GM12878 (cell line): ENCODE measurements around the gene CRELD2. TPM values are rescaled to one million over a fixed set of nuclear protein-coding genes. Genes with fewer than 3 reads are reported as not detected.
A peak's percentile ranks its signal among the peaks of the same experiment; 100 is the strongest.

Source experiments
- BRCA1 ChIP-seq: IDR thresholded peaks from 2 replicates; pipeline ENCODE4 v1.6.1; 2011; ENCODE audit warnings: low read depth, low read length, improper control_type of control experiment
- CHD1 ChIP-seq: IDR thresholded peaks from 2 replicates; pipeline ENCODE4 v1.6.1; 2012; ENCODE audit warnings: low read depth, low read length, improper control_type of control experiment
- DPF2 ChIP-seq: fragments of 450-650 bp; IDR thresholded peaks from 2 replicates; pipeline ENCODE4 v1.6.1; 2017; ENCODE audit warnings: mild to moderate bottlenecking
- EED ChIP-seq: sonication (generic); IDR thresholded peaks from 2 replicates; pipeline ENCODE4 v1.6.1; 2016; ENCODE audit warnings: antibody characterized with exemption, low read depth
- FOS ChIP-seq: IDR thresholded peaks from 3 replicates; pipeline ENCODE4 v1.6.1; 2011; ENCODE audit warnings: borderline replicate concordance; ENCODE audit not compliant: insufficient read length; ENCODE audit errors: extremely low read depth
- FOXK2 ChIP-seq: fragments of 450-650 bp; IDR thresholded peaks from 2 replicates; pipeline ENCODE4 v1.6.1; 2017; ENCODE audit warnings: mild to moderate bottlenecking, moderate library complexity
- HDAC6 ChIP-seq: fragments of 200-600 bp; sonication (generic); IDR thresholded peaks from one replicate; pipeline ENCODE4 v1.8.0; 2017; ENCODE audit warnings: antibody characterized with exemption; ENCODE audit not compliant: unreplicated experiment
- JUNB ChIP-seq: IDR thresholded peaks from 2 replicates; pipeline ENCODE4 v1.6.1; 2016; ENCODE audit warnings: antibody characterized with exemption, mild to moderate bottlenecking
- MEF2A ChIP-seq: IDR thresholded peaks from 2 replicates; pipeline ENCODE4 v1.6.1; 2011; ENCODE audit warnings: low read depth, mild to moderate bottlenecking, low read length, moderate library complexity; ENCODE audit not compliant: insufficient read depth
- MYC ChIP-seq: IDR thresholded peaks from 2 replicates; pipeline ENCODE4 v1.6.1; 2011; ENCODE audit warnings: mild to moderate bottlenecking, low read length, moderate library complexity, inconsistent platforms; ENCODE audit not compliant: insufficient read depth, insufficient replicate concordance, insufficient read length, severe bottlenecking
- NFXL1 ChIP-seq: fragments of 450-650 bp; IDR thresholded peaks from 2 replicates; pipeline ENCODE4 v1.6.1; 2017; ENCODE audit warnings: antibody characterized with exemption, mild to moderate bottlenecking, borderline replicate concordance
- NFYB ChIP-seq: IDR thresholded peaks from 2 replicates; pipeline ENCODE4 v1.6.1; 2011; ENCODE audit warnings: low read depth, mild to moderate bottlenecking, low read length, improper control_type of control experiment, moderate library complexity; ENCODE audit not compliant: insufficient read depth
- PAX8 ChIP-seq: fragments of 450-650 bp; IDR thresholded peaks from 2 replicates; pipeline ENCODE4 v1.6.1; 2017; ENCODE audit warnings: mild to moderate bottlenecking, moderate library complexity
- POLR2A ChIP-seq: IDR thresholded peaks from 2 replicates; pipeline ENCODE4 v1.6.1; 2011; ENCODE audit warnings: low read depth, mild to moderate bottlenecking, low read length
- RUNX3 ChIP-seq: IDR thresholded peaks from 2 replicates; pipeline ENCODE4 v1.6.1; 2012; ENCODE audit warnings: low read length, inconsistent platforms
- SMAD5 ChIP-seq: IDR thresholded peaks from 2 replicates; pipeline ENCODE4 v1.6.1; 2016; ENCODE audit warnings: antibody characterized with exemption, low read depth
- SREBF1 ChIP-seq: IDR thresholded peaks from 2 replicates; pipeline ENCODE4 v1.6.1; 2012; ENCODE audit warnings: mild to moderate bottlenecking, low read length
- STAT1 ChIP-seq: fragments of 450-650 bp; conservative IDR thresholded peaks from 2 replicates; pipeline ENCODE4 v1.6.1; 2014; ENCODE audit warnings: antibody characterized with exemption, mild to moderate bottlenecking
- polyA plus RNA-seq, 11 experiments: library from polyadenylated mRNA; depleted of rRNA in 4 of 11; unstranded in 6 of 11; stranded (reverse) in 5 of 11; fragments of >200 nt; fragmentation: Nextera tagmentation in 4 of 11; fragmentation: Illumina TruSeq in 1 of 11; extraction: Ambion mirVana in 4 of 11; extraction: Trizol in 1 of 11; gene quantifications; 1 replicate in 1 of 11; 2 replicates in 10 of 11; pipeline versions ENCODE4 v1.2.1 to v1.2.3, GENCODE V29; 2011 to 2016; ENCODE audit warnings: inconsistent platforms in 2 of 11, missing spikeins in 2 of 11, low read depth in 1 of 11
- total RNA-seq, 4 experiments: library from RNA; depleted of rRNA in 3 of 4; stranded (reverse); fragments of >200 nt in 3 of 4; fragmentation: Illumina TruSeq in 1 of 4; extraction: Trizol in 1 of 4; gene quantifications; 2 replicates each; pipeline versions ENCODE4 v1.2.1 to v1.2.3, GENCODE V29; 2013 to 2021
- TF ChIP-seq, protein P1 (sequence below): fragments of 450-650 bp; IDR thresholded peaks from 2 replicates; pipeline ENCODE4 v1.6.1; 2017; ENCODE audit warnings: mild to moderate bottlenecking, moderate library complexity
- TF ChIP-seq, protein P2 (sequence below): fragments of 450-650 bp; formaldehyde crosslinking; IDR thresholded peaks from 2 replicates; pipeline ENCODE4 v1.4.0; 2020; ENCODE audit warnings: mild to moderate bottlenecking, moderate library complexity
- TF ChIP-seq, protein P3 (sequence below): IDR thresholded peaks from 2 replicates; pipeline ENCODE4 v1.6.1; 2011; ENCODE audit warnings: borderline replicate concordance, low read depth, mild to moderate bottlenecking, moderate library complexity, mixed read lengths, low read length; ENCODE audit not compliant: insufficient read depth; ENCODE audit errors: extremely low read length

The CRELD2 gene
- total and polyA plus RNA-seq, 10 of the 15 experiments (the other 5 are each of a cell fraction or from before 2014, with no cell fraction given), result 9.4 to 111 (median 25.9) TPM

DNA sequence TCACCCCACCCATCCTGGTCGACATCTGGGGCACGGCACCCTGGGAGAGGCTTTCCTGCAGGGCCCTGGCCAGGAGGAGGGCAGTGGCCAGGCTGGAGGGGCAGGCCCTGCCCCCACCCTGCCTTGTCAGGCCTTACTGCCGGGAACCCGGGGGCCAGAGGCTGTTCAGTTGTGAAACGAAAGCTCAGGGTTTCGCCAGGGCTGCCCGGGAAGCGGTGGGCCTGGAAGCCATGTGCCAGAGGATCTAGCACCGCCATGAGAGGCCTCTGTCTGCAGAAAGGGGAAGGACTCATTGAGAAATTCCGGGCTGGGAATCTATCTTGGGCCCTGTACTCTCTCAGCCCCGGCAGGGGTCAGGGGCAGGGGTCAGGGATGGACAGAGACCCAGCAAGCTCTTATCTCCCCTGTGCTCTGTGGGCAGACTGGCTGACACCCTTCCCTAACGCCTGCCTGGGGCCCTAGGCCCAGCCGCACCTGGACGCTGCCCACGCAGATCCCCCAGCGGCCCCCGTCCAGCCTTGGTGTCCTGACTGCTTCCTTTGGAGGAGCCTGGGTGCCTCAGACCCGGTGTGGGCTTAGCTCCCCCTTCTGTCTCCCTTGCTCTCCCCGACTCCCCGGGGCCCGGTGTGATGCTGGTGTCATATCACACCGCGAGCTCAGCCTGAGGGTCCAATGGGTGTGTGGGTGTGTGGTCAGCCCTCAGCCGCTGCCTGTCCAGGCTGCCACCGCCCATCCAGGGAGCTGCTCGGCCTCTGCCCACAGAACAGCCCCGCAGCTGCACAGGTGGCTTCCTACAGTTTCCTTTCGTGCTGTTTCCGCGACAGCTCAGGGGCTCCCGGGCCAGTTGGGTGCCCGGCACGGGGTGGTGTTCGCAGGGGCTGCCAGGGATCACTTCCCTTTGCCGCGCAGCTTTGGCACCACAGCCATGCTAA lies 48.6 kb downstream of the CRELD2 start (continued):
- TF ChIP-seq, protein P1, sequence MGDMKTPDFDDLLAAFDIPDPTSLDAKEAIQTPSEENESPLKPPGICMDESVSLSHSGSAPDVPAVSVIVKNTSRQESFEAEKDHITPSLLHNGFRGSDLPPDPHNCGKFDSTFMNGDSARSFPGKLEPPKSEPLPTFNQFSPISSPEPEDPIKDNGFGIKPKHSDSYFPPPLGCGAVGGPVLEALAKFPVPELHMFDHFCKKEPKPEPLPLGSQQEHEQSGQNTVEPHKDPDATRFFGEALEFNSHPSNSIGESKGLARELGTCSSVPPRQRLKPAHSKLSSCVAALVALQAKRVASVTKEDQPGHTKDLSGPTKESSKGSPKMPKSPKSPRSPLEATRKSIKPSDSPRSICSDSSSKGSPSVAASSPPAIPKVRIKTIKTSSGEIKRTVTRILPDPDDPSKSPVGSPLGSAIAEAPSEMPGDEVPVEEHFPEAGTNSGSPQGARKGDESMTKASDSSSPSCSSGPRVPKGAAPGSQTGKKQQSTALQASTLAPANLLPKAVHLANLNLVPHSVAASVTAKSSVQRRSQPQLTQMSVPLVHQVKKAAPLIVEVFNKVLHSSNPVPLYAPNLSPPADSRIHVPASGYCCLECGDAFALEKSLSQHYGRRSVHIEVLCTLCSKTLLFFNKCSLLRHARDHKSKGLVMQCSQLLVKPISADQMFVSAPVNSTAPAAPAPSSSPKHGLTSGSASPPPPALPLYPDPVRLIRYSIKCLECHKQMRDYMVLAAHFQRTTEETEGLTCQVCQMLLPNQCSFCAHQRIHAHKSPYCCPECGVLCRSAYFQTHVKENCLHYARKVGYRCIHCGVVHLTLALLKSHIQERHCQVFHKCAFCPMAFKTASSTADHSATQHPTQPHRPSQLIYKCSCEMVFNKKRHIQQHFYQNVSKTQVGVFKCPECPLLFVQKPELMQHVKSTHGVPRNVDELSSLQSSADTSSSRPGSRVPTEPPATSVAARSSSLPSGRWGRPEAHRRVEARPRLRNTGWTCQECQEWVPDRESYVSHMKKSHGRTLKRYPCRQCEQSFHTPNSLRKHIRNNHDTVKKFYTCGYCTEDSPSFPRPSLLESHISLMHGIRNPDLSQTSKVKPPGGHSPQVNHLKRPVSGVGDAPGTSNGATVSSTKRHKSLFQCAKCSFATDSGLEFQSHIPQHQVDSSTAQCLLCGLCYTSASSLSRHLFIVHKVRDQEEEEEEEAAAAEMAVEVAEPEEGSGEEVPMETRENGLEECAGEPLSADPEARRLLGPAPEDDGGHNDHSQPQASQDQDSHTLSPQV, result no peak
- TF ChIP-seq SMAD5, result no peak
- TF ChIP-seq CHD1, result no peak
- TF ChIP-seq NFYB, result no peak
- TF ChIP-seq, protein P2, sequence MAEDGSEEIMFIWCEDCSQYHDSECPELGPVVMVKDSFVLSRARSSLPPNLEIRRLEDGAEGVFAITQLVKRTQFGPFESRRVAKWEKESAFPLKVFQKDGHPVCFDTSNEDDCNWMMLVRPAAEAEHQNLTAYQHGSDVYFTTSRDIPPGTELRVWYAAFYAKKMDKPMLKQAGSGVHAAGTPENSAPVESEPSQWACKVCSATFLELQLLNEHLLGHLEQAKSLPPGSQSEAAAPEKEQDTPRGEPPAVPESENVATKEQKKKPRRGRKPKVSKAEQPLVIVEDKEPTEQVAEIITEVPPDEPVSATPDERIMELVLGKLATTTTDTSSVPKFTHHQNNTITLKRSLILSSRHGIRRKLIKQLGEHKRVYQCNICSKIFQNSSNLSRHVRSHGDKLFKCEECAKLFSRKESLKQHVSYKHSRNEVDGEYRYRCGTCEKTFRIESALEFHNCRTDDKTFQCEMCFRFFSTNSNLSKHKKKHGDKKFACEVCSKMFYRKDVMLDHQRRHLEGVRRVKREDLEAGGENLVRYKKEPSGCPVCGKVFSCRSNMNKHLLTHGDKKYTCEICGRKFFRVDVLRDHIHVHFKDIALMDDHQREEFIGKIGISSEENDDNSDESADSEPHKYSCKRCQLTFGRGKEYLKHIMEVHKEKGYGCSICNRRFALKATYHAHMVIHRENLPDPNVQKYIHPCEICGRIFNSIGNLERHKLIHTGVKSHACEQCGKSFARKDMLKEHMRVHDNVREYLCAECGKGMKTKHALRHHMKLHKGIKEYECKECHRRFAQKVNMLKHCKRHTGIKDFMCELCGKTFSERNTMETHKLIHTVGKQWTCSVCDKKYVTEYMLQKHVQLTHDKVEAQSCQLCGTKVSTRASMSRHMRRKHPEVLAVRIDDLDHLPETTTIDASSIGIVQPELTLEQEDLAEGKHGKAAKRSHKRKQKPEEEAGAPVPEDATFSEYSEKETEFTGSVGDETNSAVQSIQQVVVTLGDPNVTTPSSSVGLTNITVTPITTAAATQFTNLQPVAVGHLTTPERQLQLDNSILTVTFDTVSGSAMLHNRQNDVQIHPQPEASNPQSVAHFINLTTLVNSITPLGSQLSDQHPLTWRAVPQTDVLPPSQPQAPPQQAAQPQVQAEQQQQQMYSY, result 0 out of 2 replicates have a peak, but pooled peaks have one; percentile 7
- peak; percentile 61; the same call in 1 of the 2 replicates for TF ChIP-seq POLR2A
- no peak for TF ChIP-seq NFXL1
- no peak for TF ChIP-seq JUNB
- no peak for TF ChIP-seq FOXK2
- TF ChIP-seq MEF2A, result no peak
- peak; percentile 51; the same call in 1 of the 2 replicates for TF ChIP-seq DPF2
- TF ChIP-seq STAT1, result no peak
- TF ChIP-seq, protein P3, sequence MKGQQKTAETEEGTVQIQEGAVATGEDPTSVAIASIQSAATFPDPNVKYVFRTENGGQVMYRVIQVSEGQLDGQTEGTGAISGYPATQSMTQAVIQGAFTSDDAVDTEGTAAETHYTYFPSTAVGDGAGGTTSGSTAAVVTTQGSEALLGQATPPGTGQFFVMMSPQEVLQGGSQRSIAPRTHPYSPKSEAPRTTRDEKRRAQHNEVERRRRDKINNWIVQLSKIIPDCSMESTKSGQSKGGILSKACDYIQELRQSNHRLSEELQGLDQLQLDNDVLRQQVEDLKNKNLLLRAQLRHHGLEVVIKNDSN, result no peak
- no peak for TF ChIP-seq MYC
- no peak for TF ChIP-seq PAX8
- no peak for TF ChIP-seq SREBF1
- no peak for TF ChIP-seq BRCA1
- TF ChIP-seq HDAC6, result no peak
- TF ChIP-seq EED, result peak; percentile 33; the same call in 1 of the 2 replicates
- TF ChIP-seq RUNX3, result peak; percentile 23; the same call in 1 of the 2 replicates
- TF ChIP-seq FOS, result no peak
